ENCODE results near the gene TMEM38B.
"Not testable (repeated sequence)": the region's sequence is repeated elsewhere in the genome, so short reads cannot be mapped to it uniquely, and the experiment has no call there.

Gene TMEM38B

DNA sequence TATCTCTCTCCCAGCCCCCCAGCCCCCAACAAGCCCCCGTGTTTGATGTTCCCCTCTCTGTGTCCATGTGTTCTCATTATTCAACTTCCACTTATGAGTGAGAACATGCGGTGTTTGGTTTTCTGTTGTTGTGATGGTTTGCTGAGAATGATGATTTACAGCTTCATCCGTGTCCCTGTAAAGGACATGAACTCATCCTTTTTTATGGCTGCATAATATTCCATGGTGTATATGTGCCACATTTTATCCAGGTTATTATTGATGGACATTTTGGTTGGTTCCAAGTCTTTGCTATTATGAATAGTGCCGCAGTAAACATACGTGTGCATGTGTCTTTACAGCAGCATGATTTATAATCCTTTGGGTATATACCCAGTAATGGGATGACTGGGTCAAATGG lies 33.9 kb downstream of the TMEM38B start:
- DNase-seq: not testable (repeated sequence)

DNA sequence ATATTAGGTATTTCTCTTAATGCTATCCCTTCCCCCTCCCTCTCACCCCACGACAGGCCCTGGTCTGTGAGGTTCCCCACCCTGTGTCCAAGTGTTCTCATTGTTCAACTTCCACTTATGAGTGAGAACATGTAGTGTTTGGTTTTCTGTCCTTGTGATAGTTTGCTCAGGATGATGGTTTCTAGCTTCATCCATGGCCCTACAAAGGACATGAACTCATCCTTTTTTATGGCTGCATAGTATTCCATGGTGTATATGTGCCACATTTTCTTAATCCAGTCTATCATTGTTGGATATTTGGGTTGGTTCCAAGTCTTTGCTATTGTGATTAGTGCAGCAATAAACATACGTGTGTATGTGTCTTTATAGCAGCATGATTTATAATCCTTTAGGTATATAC lies 37.1 kb downstream of the TMEM38B start:
- not testable (repeated sequence) for DNase-seq

DNA sequence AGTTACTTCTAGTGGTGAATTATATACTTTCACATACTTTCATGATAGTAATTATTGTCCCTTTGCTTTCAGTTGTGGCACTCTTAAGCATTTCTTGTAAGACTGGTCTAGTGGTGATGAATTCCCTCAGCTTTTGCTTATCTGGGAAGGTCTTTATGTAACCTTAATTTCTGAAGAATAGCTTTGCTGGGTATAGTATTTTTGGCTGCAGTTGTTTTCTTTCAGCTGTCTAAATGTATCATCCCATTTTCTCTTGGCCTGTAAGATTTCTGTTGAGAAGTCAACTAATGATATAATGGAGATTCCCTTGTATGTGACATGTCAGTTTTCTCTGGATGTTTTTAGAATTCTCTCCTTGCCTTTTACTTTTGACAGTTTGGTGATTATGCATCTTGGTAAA lies 41.0 kb downstream of the TMEM38B start:
- DNase-seq: no peak

DNA sequence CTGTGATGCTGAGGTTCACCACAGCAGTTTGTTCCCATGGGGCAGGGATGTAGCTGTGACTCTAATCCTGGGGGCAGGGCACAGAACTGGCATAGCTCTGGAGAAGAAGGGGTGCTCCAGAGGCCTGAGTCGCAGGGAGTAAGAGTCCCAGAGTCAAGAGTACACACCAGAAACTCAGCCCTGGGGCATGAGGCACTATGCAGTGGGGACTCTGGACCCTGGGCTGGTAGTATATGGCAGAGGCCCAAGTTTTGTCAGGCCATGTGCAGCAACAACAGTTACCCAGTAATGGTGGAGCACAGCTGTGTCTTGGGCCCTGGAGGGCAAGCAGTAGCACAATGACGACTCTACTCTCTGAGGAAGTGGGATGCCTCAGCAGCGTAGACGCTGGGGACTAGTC lies 42.9 kb downstream of the TMEM38B start:
- no peak for DNase-seq

DNA sequence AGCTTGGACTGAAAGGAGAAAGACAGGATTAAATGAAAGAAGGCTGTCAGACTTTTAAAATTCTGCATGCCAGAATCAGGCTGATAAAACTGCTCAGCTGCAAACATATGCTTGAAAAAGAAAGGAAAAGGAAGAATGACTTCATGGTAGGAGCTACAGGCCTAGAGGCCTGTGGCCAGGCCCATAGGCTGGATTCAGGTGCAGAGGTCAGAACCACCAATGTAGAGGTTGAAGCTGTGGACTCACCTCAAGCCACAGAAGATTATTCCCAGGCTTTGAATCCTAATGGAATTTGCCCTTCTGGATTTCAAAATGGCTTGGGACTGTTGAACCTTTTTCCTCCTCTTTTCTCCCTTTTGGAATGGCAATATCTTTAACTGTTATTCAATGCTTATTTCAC lies 47.7 kb downstream of the TMEM38B start:
- DNase-seq: no peak

DNA sequence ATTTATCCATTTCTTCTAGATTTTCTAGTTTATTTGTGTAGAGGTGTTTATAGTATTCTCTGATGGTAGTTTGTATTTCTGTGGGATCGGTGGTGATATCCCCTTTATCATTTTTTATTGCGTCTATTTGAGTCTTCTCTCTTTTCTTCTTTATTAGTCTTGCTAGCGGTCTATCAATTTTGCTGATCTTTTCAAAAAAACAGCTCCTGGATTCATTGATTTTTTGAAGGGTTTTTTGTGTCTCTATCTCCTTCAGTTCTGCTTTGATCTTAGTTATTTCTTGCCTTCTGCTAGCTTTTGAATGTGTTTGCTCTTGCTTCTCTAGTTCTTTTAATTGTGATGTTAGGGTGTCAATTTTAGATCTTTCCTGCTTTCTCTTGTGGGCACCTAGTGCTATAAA lies 53.0 kb downstream of the TMEM38B start:
- DNase-seq: not testable (repeated sequence)

DNA sequence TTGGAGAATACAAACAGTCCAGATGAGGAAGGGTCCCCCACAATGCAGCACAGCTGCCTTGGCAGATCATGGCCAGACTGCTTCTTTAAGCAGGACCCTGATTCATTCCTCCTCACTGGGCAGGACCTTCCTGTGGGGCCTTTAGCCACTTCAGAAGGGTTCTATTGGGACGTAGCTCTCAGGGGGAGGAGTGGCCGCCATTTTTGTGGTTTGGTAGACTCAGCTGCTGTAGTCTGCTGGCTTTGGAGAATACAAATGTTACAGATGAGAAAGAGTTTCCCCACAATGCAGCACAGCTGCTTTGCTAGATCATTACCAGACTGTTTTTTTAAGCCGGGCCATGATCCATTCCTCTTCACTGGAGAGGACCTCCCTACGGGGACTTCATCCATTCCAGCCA lies 57.4 kb downstream of the TMEM38B start:
- no peak for DNase-seq

DNA sequence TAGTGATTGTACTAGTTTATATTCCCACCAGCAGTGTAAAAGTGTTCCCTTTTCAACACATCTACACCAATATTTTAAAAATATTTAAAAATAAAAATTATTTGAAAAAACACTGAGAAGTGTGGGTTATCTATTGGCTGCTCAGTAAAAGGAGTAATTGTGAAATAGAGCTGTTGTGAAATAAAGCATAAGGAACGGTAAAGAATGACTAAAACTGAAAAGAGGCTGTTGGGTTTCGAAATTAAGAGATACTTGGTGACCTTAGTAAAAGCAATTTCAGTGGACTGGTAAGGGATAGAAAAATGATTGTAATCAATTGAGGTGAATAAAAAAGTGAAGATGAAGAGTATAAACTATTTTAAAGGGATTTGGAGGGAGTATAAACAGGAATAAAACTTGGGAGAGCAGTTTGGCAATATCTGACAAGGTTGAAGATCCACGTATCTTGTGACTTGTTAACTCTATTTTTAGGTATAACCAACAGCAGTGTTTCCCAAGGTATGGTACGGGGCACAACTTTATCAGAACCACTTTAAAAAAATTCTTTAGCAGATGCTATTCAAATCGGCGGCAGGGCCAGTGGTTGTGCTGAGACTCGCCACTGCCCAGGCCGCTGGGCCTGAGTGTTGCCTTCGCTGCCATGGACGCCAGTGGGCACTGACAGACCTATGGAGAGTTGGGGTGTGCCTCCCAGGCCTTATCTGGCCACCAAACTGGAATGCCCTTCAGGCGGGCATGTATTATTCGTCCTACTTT lies 63.3 kb downstream of the TMEM38B start:
- no peak for DNase-seq

DNA sequence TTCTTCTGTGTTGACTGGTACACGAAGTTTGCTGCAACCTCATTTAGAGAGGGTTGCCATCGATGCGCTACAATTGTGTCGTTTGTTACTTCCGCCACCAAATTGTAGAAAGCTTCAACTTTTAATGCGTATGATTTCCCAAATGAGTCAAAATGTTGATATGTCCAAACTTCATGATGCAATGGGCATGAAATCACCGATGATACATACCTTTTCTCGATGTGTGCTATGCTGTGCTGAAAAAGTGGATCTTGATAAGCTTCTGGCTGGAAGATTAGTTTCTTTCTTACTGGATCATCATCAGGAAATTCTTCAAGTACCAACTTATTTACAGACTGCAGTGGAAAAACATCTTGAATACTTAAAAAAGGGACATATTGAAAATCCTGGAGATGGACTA lies 65.7 kb downstream of the TMEM38B start:
- no peak for DNase-seq

DNA sequence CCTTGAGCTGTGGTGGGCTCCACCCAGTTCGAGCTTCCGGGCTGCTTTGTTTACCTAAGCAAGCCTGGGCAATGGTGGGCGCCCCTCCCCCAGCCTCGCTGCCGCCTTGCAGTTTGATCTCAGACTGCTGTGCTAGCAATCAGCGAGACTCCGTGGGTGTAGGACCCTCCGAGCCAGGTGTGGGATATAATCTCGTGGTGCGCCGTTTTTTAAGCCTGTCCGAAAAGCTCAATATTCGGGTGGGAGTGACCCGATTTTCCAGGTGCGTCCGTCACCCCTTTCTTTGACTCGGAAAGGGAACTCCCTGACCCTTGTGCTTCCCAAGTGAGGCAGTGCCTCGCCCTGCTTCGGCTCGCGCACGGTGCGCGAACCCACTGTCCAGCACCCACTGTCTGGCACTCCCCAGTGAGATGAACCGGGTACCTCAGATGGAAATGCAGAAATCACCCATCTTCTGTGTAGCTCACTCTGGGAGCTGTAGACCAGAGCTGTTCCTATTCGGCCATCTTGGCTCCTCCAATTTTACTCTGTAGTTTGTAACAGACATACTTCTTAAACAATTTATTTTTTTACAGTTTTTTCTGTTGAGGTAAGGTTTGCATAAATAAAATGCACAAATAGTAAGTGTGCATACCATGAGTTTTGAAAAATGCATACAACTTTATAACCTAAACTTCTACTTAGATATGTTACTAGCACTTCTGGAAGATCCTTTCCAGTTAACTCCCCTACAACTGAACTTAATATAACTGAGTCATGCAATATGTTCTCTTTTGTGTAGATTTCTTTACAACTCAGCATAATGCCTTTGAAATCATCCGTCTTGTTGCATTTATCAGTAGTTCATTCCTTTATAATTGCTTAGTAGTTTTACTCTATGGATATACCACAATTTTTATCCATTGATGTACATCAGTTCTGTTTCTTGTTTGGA lies 88.5 kb downstream of the TMEM38B start:
- DNase-seq: not testable (repeated sequence)

DNA sequence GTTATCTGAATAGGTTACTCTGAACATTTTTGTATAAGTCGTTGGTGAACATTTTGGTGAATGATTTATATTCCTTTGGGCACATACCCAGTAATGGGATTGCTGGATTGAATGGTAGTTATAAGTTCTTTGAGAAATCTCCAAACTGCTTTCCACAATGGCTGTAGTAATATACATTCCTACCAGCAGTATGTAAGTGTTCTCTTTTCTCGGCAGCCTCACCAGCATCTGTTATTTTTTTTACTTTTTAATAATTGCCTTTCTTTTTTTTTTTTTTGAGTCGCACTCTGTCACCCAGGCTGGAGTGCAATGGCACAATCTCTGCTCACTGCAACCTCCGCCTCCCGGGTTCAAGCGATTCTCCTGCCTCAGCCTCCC lies 89.1 kb downstream of the TMEM38B start:
- not testable (repeated sequence) for DNase-seq

DNA sequence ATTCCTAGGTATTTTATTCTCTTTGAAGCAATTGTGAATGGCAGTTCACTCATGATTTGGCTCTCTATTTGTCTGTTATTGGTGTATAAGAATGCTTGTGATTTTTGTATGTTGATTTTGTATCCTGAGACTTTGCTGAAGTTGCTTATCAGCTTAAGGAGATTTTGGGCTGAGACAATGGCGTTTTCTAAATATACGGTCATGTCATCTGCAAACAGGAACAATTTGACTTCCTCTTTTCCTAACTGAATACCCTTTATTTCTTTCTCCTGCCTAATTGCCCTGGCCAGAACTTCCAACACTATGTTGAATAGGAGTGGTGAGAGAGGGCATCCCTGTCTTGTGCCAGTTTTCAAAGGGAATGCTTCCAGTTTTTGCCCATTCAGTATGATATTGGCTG lies 92.5 kb downstream of the TMEM38B start:
- not testable (repeated sequence) for DNase-seq

DNA sequence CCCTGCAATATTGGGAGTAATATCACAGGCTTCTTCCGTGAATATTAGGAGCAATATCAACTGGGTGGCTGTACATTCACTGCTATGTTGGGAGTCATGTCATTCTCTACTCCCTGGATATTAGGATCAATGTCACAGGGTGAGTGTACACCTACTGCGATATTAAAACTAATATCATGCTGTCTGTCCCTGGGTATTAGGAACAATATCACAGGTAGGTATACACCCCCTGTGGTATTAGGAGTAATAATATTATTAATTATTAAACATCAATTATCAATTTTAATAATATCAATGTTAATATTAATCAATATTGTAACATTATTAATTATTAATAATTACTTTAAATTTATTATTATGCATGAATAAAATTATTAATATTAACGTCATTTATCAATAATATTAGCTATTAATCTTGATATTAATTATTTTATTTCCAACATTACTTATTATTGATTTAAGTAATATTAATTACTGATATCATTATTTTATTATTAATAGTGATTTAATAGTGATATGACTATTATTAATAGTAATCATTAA lies 121.9 kb downstream of the TMEM38B start:
- no peak for DNase-seq

DNA sequence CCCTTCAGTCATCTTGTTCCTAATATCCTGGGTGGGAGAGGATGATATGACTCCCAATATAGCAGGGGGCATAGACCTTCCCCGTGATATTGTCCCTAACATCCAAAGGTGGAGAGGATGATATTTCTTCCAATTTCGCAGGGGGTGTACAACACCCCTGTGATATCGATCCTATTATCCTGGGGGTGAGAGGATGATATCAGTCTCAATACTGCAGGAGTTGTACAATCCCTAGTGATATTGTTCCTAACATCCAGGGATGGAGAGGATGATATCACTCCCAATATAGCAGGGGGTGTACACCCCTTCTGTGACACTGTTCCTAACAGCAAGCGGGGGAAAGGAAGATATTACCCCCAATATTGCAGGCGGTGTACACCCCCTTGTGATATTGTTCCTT lies 122.6 kb downstream of the TMEM38B start:
- no peak for DNase-seq

DNA sequence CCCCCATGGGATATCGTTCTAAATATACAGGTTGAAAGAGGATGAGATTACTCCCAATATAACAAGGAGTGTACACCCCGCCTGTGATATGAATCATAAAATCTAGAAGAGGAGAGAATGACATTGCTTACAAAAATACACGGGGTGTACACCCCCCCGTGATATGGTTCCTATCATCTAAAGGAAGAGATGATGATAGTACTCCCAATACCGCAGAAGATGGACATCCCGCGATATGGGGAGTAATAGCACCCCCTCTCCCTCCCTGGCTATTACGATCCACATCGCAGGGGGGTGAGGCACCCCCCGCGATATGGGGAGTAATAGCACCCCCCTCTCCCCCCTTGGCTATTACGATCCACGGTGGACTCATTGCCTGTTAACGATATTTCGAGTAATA lies 124.6 kb downstream of the TMEM38B start:
- DNase-seq: no peak

DNA sequence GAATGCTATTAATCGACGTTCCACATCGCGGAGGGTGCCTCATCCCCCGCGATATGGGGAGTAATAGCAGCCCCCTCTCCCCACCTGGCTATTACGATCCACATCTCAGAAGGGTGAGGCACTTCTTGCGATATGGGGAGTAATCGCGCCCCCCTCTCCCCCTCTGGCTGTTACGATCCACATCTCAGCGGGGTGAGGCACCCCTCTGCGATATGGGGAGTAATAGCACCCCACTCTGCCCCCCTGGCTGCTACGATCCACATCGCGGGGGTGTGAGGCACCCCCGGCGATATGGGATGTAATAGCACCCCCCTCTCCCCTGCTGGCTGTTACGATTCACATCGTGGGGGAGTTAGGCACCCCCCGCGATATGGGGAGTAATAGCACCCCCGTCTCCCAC lies 128.5 kb downstream of the TMEM38B start:
- DNase-seq: no peak

Measured in retina (tissue), 1 donor.